Fibroblast of mammary gland (primary cell): ENCODE data around the gene RSRC1.

Experiments
- DNase-seq: peaks from one replicate; pipeline ENCODE4 v3.0.0-alpha.2; 2010; ENCODE audit warnings: low read depth
- H3K4me3 ChIP-seq: 2 replicates; pipeline ENCODE4 v1.5.1; 2011; ENCODE audit warnings: low read depth, mild to moderate bottlenecking, low read length, moderate library complexity; ENCODE audit not compliant: control insufficient read depth
- CTCF ChIP-seq: conservative IDR thresholded peaks from 2 replicates; pipeline ENCODE4 v1.5.1; 2011; ENCODE audit warnings: low read depth, low read length, inconsistent platforms; ENCODE audit not compliant: control insufficient read depth, insufficient read depth

Gene RSRC1

DNA sequence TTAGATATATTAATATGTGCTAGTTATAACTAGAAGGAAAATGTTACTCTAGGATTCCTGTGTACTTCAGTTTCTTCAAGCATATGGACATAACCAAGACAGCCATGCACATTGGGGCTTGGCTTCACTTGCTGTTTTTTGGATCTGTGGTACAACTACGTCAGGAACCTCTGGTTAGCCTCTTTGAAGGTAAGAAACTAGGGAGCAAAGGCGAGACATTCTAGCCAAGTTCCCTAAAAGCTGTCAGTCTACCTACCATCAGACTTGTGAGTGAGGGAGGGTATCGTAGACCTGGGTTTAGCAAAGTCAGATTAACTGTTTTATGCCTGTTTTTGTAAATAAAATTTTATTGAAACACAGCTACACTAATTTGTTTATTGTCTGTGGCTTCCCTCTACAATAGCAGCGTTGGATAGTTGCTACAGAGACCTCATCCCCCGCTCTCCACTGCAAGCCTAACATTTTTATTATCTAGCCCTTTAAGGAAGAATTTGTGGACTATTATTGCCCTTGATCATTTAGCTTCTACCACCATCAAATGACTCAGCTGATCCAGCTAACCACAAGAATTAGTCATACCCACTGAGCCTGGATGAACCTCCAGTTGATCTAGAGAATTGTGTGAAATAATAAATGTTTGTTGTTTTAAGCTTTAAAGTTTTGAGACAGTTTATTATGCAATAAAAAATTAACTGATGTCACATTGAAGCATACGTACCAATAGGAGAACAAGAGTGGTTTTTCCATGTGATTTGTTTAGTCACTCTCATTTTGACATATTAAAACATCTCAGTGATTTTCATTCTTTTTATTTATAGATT, 58.1 kb downstream of the RSRC1 start:
- peak; percentile 99 for DNase-seq
- TF ChIP-seq CTCF, result no peak
- H3K4me3 ChIP-seq, result no peak overlapping the region

- TF ChIP-seq CTCF, result no peak
- DNase-seq, result no peak
- no peak overlapping the region for H3K4me3 ChIP-seq
Observed at GRCh38 chr3:158169091-158169491, 59.2 kb downstream of the RSRC1 start.

DNA sequence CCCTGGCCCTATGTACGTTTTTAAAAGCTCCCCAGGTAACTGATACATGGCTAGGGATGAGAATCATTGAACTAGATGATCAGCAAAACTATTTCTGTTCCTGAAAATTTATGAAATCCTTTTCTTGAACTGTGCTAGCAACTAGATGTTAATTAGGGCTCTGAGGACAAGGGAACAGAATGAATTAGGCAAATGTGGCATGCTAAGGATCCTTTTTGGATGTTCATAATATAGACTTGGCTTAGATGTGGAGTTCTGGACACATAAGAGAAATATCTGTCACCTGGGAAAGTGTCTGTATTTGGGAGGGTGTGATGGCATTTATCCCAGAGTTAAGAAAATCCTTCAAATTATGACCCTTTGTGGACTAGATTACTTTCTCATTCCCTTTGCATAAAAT, 71.2 kb downstream of the RSRC1 start:
- no peak overlapping the region for H3K4me3 ChIP-seq
- no peak for DNase-seq
- TF ChIP-seq CTCF, result no peak

DNA sequence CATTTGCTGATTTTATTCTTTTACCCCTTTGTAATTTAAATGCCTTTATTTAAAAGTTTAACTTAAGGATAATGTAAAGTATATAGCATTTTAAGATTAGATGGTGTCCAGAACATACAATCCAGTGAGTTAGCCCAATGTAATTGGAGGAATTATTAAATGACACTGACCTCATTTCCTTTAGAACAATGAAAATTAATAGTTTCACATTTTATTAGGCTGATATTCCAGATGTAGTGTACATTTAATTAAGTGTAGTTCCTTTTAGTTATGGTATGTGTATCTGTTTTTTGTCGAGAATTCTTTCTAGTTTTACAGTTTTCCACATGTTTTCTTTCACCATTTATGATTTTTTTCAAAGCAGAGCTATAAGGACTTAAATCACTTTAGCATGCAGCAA, 75.8 kb downstream of the RSRC1 start:
- H3K4me3 ChIP-seq, result no peak overlapping the region
- no peak for TF ChIP-seq CTCF
- DNase-seq, result no peak

DNA sequence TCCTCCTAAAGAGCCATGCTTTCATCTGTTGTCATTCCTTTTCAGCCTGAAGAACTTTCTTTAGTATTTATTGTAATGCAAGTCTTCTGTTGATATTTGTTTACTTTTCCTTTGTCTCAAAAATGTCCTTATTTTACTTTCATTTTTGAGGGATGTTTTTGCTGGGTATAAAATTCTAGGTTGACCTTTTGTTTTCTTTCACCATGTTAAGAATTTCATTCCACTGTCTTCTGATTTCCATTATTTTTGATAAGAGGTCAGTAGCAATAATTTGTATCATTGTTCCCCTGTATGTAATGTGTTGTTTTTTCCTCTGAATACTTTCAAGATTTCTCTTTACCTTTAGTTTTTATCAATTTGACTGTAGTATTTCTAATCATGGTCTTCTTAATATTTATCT, 91.1 kb downstream of the RSRC1 start:
- no peak overlapping the region for H3K4me3 ChIP-seq
- peak; percentile 3 for DNase-seq
- TF ChIP-seq CTCF, result no peak

DNA sequence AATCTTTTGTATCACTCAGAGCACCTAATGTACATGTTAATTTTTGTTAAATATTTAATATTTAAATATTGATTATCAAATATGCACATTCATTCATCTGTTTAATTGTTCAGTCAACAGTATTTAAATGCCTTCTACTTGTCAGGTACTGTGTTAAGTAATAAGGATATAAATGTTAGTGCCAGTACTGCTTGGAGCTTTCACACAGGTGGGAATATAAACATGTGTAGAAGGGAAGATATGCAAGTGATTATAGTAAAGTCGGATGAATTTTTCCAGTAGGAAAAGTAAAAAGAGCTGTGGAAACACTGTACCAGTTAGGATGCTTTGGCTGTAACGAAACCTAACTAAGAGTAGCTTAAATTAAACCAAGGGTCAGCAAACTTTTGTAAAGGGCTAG, 95.4 kb downstream of the RSRC1 start:
- TF ChIP-seq CTCF, result no peak
- DNase-seq, result no peak
- H3K4me3 ChIP-seq, result no peak overlapping the region

DNA sequence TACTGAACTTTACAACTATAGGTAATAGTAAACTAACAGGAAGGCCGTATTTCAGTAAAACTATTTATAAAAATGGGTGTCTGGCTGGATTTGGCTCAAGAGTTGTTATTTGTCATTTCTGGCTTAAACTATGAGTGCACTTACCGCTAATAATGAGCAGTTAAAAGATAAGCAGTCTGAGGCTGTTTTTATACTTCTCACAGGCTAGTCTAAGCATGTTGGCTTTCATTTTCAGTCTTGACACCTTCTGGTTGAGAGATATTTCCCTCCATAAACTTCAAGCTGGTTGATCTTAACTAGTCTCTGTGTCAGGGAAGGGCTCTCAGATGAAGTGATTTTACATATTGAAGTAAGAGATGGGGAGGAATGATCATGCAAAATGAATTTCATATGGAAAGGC, 96.1 kb downstream of the RSRC1 start:
- H3K4me3 ChIP-seq, result no peak overlapping the region
- TF ChIP-seq CTCF, result no peak
- DNase-seq, result no peak
